Smooth muscle cell (in vitro differentiated cells): ENCODE results near the gene KCNQ5. TPM values are rescaled to one million over a fixed set of nuclear protein-coding genes. Genes with fewer than 3 reads are reported as not detected.
"Not testable (repeated sequence)": the region's sequence is repeated elsewhere in the genome, so short reads cannot be mapped to it uniquely, and the experiment has no call there.

ENCODE experiments used
- DNase-seq: peaks from one replicate; lab custom pipeline; 2025; ENCODE audit not compliant: unreplicated experiment; lab: John Stamatoyannopoulos, UW
- H2AFZ ChIP-seq: fragments of 200-600 bp; sonication (generic); 2 replicates; pipeline ENCODE4 v1.6.0; 2016; ENCODE audit warnings: antibody characterized with exemption, low read depth, mild to moderate bottlenecking
- H3F3A ChIP-seq: fragments of 200-600 bp; sonication (generic); 2 replicates; pipeline ENCODE4 v1.6.0; 2017; ENCODE audit warnings: antibody characterized with exemption, low read depth
- H3K27ac ChIP-seq: fragments of 200-600 bp; sonication (generic); 2 replicates; pipeline ENCODE4 v1.5.1; 2016; ENCODE audit warnings: low read depth, mild to moderate bottlenecking
- H3K27me3 ChIP-seq: fragments of 200-600 bp; sonication (generic); 2 replicates; pipeline ENCODE4 v1.6.1; 2016; ENCODE audit warnings: low read depth, mild to moderate bottlenecking
- H3K36me3 ChIP-seq: fragments of 200-600 bp; sonication (generic); 2 replicates; pipeline ENCODE4 v1.5.1; 2016; ENCODE audit warnings: low read depth
- H3K4me1 ChIP-seq: fragments of 200-600 bp; sonication (generic); 2 replicates; pipeline ENCODE4 v1.5.1; 2016; ENCODE audit warnings: low read depth
- H3K4me2 ChIP-seq: fragments of 200-600 bp; sonication (generic); 2 replicates; pipeline ENCODE4 v1.6.0; 2016; ENCODE audit warnings: mild to moderate bottlenecking
- H3K4me3 ChIP-seq: fragments of 200-600 bp; sonication (generic); 2 replicates; pipeline ENCODE4 v1.5.1; 2016; ENCODE audit warnings: mild to moderate bottlenecking
- H3K79me2 ChIP-seq: fragments of 200-600 bp; sonication (generic); 2 replicates; pipeline ENCODE4 v1.6.0; 2016; ENCODE audit warnings: low read depth, mild to moderate bottlenecking
- H3K9ac ChIP-seq: fragments of 200-600 bp; sonication (generic); 2 replicates; pipeline ENCODE4 v1.6.0; 2016; ENCODE audit warnings: low read depth
- H3K9me3 ChIP-seq: fragments of 200-600 bp; sonication (generic); replicated peaks from 2 replicates; pipeline ENCODE4 v1.5.1; 2016; ENCODE audit warnings: low read depth
- H4K20me1 ChIP-seq: fragments of 200-600 bp; sonication (generic); 2 replicates; pipeline ENCODE4 v1.6.0; 2016; ENCODE audit warnings: low read depth
- WGBS: methylation state at CpG from one replicate; pipeline ENCODE4 v1.1.7; 2016; ENCODE audit warnings: low lambda C conversion rate; 5-methylcytosine and 5-hydroxymethylcytosine counted together
- polyA plus RNA-seq: library from polyadenylated mRNA; unstranded; fragments of >200 nt; fragmentation: Nextera tagmentation; extraction: Ambion mirVana; gene quantifications from 2 replicates; pipeline ENCODE4 v1.2.1, GENCODE V29; 2016
- total RNA-seq: library from RNA; depleted of rRNA; stranded (reverse); fragments of >200 nt; gene quantifications from 2 replicates; pipeline ENCODE4 v1.2.3, GENCODE V29; 2014
- TF ChIP-seq, protein P1 (sequence below): fragments of 200-600 bp; sonication (generic); IDR thresholded peaks from 2 replicates; pipeline ENCODE4 v1.5.1; 2017; ENCODE audit warnings: borderline replicate concordance, mild to moderate bottlenecking, antibody characterized with exemption; ENCODE audit not compliant: insufficient read depth, poor library complexity, severe bottlenecking

The KCNQ5 gene
- total and polyA plus RNA-seq, 2 experiments from 2014 or later, result 1.2 to 2.0 TPM

DNA sequence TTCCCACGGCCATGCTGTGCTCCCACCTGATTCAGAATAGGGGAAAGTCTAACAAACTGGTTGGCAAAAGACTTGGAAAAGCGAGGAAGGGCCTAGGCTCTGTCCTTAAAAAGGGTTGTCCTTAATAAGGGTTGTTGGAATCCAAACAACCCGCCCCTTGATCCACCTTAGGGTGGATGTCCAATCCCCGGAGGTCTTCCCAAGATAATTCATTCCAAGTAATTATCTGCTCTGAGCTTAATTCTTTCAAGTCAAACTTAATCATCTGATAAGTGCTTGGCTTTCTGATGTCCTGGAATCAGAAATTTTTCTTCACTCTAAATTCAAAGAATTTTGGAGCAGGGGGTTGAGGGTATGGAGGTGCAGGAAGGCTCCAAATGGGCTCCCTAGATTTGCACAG lies 603.5 kb downstream of the KCNQ5 start, which contains the start of gene KHDC1L:
Gene KHDC1L (minus strand): TSS at position 101 of the 400 bp plus-strand sequence. CDS start 88 bp downstream, at position 13.
- Histone ChIP-seq H3K36me3 (no peaks in the 10 kb centered on the region), H3K27me3 (no peaks in the 10 kb centered on the region), H3K4me3 (no peak within 1 kb of the TSS), H3K79me2 (no peaks in the 10 kb centered on the region), H4K20me1 (no peaks in the 10 kb centered on the region), H3K9me3 (no peaks in the 10 kb centered on the region), H3K9ac (no peak within 1 kb of the TSS), H3F3A (no peaks in the 10 kb centered on the region), H2AFZ (no peak within 1 kb of the TSS), H3K4me1 (no peaks in the 10 kb centered on the region), H3K27ac (no peak within 1 kb of the TSS), H3K4me2 (no peak within 1 kb of the TSS)
- TF ChIP-seq, protein P1, sequence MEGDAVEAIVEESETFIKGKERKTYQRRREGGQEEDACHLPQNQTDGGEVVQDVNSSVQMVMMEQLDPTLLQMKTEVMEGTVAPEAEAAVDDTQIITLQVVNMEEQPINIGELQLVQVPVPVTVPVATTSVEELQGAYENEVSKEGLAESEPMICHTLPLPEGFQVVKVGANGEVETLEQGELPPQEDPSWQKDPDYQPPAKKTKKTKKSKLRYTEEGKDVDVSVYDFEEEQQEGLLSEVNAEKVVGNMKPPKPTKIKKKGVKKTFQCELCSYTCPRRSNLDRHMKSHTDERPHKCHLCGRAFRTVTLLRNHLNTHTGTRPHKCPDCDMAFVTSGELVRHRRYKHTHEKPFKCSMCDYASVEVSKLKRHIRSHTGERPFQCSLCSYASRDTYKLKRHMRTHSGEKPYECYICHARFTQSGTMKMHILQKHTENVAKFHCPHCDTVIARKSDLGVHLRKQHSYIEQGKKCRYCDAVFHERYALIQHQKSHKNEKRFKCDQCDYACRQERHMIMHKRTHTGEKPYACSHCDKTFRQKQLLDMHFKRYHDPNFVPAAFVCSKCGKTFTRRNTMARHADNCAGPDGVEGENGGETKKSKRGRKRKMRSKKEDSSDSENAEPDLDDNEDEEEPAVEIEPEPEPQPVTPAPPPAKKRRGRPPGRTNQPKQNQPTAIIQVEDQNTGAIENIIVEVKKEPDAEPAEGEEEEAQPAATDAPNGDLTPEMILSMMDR, result no peak
- WGBS, result 95% methylated on average over 4 of the region's 4 CpGs
- DNase-seq, result no peak

DNA sequence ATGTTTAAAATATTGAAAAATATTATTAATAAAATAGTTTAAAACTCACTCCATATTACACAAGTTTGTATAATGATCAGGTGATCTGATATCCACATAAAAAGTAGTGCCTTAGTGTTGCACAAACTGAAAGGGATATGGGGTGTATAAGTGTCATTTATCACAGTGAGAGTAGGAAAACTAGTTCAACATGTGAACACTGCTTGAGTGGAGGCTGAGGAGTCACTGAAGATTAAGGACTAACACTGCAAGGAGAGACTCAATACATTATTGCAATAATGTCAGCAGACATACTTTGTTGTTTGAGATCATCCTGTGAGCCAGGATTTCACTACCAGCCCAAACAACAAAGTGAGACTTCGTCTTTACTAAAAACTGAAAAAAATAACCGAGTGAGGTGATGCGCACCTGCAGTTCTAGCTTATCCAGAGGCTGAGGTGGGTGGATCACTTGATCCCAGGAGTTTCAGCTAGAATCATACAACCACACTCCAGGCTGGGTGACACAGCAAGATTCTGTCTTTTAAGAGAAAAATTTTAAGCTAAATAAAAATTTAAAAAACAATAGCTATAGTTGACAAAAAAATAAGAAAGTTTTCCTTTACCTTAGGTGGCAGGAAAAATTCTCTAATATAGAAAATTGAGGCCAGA lies 605.9 kb downstream of the KCNQ5 start:
- no peak for DNase-seq
- Histone ChIP-seq H3K4me2 (no peak overlapping the region), H3K4me3 (no peak overlapping the region), H3F3A (no peaks in the 10 kb centered on the region), H2AFZ (no peak overlapping the region), H3K27ac (no peak overlapping the region), H3K9me3 (no peaks in the 10 kb centered on the region), H3K36me3 (no peaks in the 10 kb centered on the region), H3K4me1 (no peaks in the 10 kb centered on the region), H3K9ac (no peak overlapping the region), H4K20me1 (no peaks in the 10 kb centered on the region), H3K27me3 (no peaks in the 10 kb centered on the region), H3K79me2 (no peaks in the 10 kb centered on the region)
- whole genome bisulfite sequencing, result 93% methylated on average over 3 of the region's 3 CpGs
- TF ChIP-seq, protein P1, result no peak

DNA sequence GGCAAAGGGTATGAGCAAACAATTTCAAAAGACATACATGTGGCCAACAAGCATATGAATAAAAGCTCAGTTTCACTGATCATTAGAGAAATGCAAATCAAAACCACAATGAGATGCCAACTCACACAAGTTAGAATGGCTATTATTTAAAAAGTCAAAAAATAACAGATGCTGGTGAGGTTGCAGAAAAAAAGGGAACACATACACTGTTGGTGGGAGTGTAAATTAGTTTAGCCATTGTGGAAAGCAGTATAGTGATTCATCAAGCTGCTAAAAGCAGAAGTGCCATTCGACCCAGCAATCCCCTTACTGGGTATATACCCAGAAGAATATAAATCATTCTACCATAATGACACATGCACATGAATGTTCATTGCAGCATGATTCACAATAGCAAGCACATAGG lies 610.1 kb downstream of the KCNQ5 start:
- H3K4me1 ChIP-seq, result no peaks in the 10 kb centered on the region
- TF ChIP-seq, protein P1, result no peak
- 70% methylated on average over 1 of the region's 1 CpG for WGBS

DNA sequence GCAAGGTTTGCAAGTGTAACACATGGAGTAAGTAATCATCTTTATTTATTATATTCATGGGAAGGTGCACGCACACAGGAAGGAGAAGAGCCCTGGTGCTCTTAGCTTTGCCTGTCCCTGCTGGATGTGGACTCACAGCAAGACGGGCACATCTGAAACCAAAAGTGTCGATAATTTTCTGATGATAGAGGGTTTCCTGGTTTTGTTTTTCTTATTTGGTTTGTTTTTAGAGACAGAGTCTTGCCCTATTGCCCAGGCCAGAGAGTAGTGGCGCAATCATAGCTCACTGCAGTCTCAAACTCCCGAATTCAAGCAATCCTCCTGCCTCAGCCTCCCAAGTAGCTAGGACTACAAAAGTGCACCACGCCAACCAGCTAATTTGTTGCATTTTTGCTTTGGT lies 611.2 kb downstream of the KCNQ5 start:
- H3K4me2 ChIP-seq, result no peak overlapping the region
- H2AFZ ChIP-seq, result no peak overlapping the region
- H3K9ac ChIP-seq, result no peak overlapping the region
- no peaks in the 10 kb centered on the region for H3K36me3 ChIP-seq
- TF ChIP-seq, protein P1, result no peak
- no peaks in the 10 kb centered on the region for H3F3A ChIP-seq
- H3K4me1 ChIP-seq, result no peaks in the 10 kb centered on the region
- H3K27ac ChIP-seq, result no peak overlapping the region
- 92% methylated on average over 6 of the region's 6 CpGs for WGBS
- H3K79me2 ChIP-seq, result no peaks in the 10 kb centered on the region
- no peaks in the 10 kb centered on the region for H3K9me3 ChIP-seq
- no peaks in the 10 kb centered on the region for H3K27me3 ChIP-seq
- H3K4me3 ChIP-seq, result no peak overlapping the region
- no peaks in the 10 kb centered on the region for H4K20me1 ChIP-seq
- DNase-seq, result no peak

More for the DNA sequence above, 610.1 kb downstream of the KCNQ5 start:
- Histone ChIP-seq H3K9ac (no peak overlapping the region), H3F3A (no peaks in the 10 kb centered on the region), H3K4me2 (no peak overlapping the region), H3K27ac (no peak overlapping the region), H2AFZ (no peak overlapping the region), H3K27me3 (no peaks in the 10 kb centered on the region), H3K36me3 (no peaks in the 10 kb centered on the region), H3K9me3 (no peaks in the 10 kb centered on the region), H3K79me2 (no peaks in the 10 kb centered on the region), H4K20me1 (no peaks in the 10 kb centered on the region), H3K4me3 (no peak overlapping the region)
- DNase-seq, result no peak

DNA sequence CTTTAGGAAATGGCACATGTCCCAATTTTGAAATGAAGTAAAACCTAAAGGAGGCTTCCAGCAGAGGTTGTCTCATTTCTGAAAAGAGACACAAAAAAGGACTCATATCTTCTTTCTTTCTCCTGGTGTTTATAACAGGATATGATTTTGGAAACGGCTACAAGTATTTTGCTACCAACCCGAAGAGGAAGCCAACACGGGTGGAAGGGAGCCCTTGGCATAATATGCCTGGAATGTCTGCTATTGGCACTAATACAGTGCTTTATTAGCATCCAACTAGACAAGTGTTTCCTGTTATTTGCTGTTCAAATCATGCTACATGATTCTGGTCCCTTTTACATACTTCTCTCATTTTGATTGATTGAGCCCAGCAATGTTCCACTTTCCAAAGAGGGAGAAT lies 612.1 kb downstream of the KCNQ5 start:
- DNase-seq, H3F3A ChIP-seq, H3K36me3 ChIP-seq, H3K4me1 ChIP-seq, H3K9me3 ChIP-seq, H3K4me2 ChIP-seq, H2AFZ ChIP-seq, H3K27ac ChIP-seq, H3K79me2 ChIP-seq, H3K27me3 ChIP-seq, H4K20me1 ChIP-seq, H3K4me3 ChIP-seq, H3K9ac ChIP-seq: not testable (repeated sequence)
- WGBS, result 88% methylated on average over 3 of the region's 3 CpGs
